Gastrocnemius medialis (tissue), 4 donors: Measurements from ENCODE around the gene CYP3A4. TPM values are rescaled to one million over a fixed set of nuclear protein-coding genes. Genes with fewer than 3 reads are reported as not detected.
"Not testable (repeated sequence)": the region's sequence is repeated elsewhere in the genome, so short reads cannot be mapped to it uniquely, and the experiment has no call there.

Source experiments
- ATAC-seq, 2 donors: fragments of 150-250 bp; one replicate each; pipeline ENCODE4 v1.9.1; 2016
- DNase-seq, 2 donors: peaks; one replicate each; pipeline ENCODE4 v3.0.0-alpha.2; 2019
- H3K27ac ChIP-seq, 4 donors: fragments of 200-600 bp; sonication (generic); 1 replicate in 1 of 4; 2 replicates in 3 of 4; pipeline ENCODE4 v1.5.1; 2016 to 2018; ENCODE audit warnings: mild to moderate bottlenecking in 2 of 4, moderate library complexity in 1 of 4
- H3K27me3 ChIP-seq, 3 donors: fragments of 200-600 bp; sonication (generic) in 2 of 3; 1 replicate in 1 of 3; 2 replicates in 2 of 3; pipeline versions ENCODE4 v1.5.1 to v1.6.0; 2016 to 2019; ENCODE audit warnings: mild to moderate bottlenecking in 1 of 3, moderate library complexity in 1 of 3
- H3K36me3 ChIP-seq, 2 donors: fragments of 200-600 bp; sonication (generic) in 1 of 2; one replicate each; pipeline ENCODE4 v1.5.1; 2017 to 2018
- H3K4me1 ChIP-seq, 2 donors: fragments of 200-600 bp; sonication (generic) in 1 of 2; one replicate each; pipeline ENCODE4 v1.5.1; 2016 to 2017; ENCODE audit warnings: mild to moderate bottlenecking in 2 of 2
- H3K4me3 ChIP-seq, 4 donors: fragments of 200-600 bp; sonication (generic) in 3 of 4; 1 replicate in 1 of 4; 2 replicates in 3 of 4; pipeline ENCODE4 v1.5.1; 2016 to 2019; ENCODE audit warnings: mild to moderate bottlenecking in 2 of 4
- H3K9me3 ChIP-seq, 3 donors: fragments of 200-600 bp; sonication (generic) in 2 of 3; 1 replicate in 1 of 3; 2 replicates in 2 of 3; pipeline ENCODE4 v1.5.1; 2016 to 2019
- POLR2A ChIP-seq, 2 donors: fragments of 450-650 bp; IDR thresholded peaks; one replicate each; pipeline ENCODE4 v1.6.1; 2017; ENCODE audit warnings: antibody characterized with exemption in 2 of 2, mild to moderate bottlenecking in 2 of 2, moderate library complexity in 2 of 2
- in situ Hi-C, 4 donors: fragments of 200-750 bp; cut with MboI; loops; one replicate each; pipeline versions ENCODE4 v1.15.0 to v1.8.0; 2017; ENCODE audit warnings: low sequenced_read_pairs in 4 of 4
- intact Hi-C: fragments of 100-400 bp; cut with DNase I; formaldehyde crosslinking; loops from one replicate; pipeline ENCODE4 v1.15.1; 2023; ENCODE audit warnings: low total_unique reads
- total RNA-seq, 4 donors: library from RNA; depleted of rRNA; stranded (reverse); fragments of >200 nt; gene quantifications; one replicate each; pipeline versions ENCODE4 v1.1.0 to v1.2.3, GENCODE V29; 2016
- TF ChIP-seq, protein P1 (sequence below), 5 experiments: fragments of 450-650 bp in 3 of 5; fragments of 200-600 bp in 2 of 5; sonication (generic) in 2 of 5; IDR thresholded peaks in 4 of 5; conservative IDR thresholded peaks in 1 of 5; 1 replicate in 4 of 5; 2 replicates in 1 of 5; pipeline ENCODE4 v1.5.1; 2016 to 2019; ENCODE audit warnings: antibody characterized with exemption in 5 of 5, mild to moderate bottlenecking in 3 of 5, moderate library complexity in 3 of 5

The CYP3A4 gene
- total RNA-seq, 4 donors from 2014 or later: 0.71 to 107 (median 2.2) TPM; not detected in 1

DNA sequence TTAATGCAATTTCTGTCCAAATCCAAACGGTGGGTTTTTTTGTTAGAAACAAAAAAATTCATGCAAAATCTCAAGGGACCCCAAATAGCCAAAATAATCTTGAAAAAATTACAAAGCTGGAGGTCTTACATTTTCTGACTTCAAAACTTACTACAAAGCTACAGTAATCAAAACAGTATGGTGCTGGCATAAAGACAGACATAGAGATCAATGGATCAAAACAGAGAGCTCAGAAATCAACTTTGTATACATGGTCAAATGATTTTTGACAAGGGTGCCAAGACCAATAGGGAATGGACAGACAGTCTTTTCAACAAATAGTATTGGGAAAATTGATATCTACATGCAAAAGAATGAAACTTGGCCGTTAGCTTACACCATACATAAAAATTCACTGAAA lies 21.7 kb upstream of the CYP3A4 start:
- H3K27ac ChIP-seq: no peak overlapping the region
- no peaks in the 10 kb centered on the region for H3K4me1 ChIP-seq
- ATAC-seq: no peak
- no peak for DNase-seq
- no peak overlapping the region for H3K4me3 ChIP-seq
- no peaks in the 10 kb centered on the region for H3K36me3 ChIP-seq
- TF ChIP-seq, protein P1, sequence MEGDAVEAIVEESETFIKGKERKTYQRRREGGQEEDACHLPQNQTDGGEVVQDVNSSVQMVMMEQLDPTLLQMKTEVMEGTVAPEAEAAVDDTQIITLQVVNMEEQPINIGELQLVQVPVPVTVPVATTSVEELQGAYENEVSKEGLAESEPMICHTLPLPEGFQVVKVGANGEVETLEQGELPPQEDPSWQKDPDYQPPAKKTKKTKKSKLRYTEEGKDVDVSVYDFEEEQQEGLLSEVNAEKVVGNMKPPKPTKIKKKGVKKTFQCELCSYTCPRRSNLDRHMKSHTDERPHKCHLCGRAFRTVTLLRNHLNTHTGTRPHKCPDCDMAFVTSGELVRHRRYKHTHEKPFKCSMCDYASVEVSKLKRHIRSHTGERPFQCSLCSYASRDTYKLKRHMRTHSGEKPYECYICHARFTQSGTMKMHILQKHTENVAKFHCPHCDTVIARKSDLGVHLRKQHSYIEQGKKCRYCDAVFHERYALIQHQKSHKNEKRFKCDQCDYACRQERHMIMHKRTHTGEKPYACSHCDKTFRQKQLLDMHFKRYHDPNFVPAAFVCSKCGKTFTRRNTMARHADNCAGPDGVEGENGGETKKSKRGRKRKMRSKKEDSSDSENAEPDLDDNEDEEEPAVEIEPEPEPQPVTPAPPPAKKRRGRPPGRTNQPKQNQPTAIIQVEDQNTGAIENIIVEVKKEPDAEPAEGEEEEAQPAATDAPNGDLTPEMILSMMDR (IDR thresholded peaks at IDR 0.05 in 4 of 5, conservative IDR thresholded peaks at IDR 0.05 in 1 of 5): no peak
- no peak for TF ChIP-seq POLR2A (IDR thresholded peaks at IDR 0.05)
- H3K27me3 ChIP-seq: no peaks in the 10 kb centered on the region
- peaks cover 0 to 6% (median 0%) of the 10 kb centered on the region in 3 donors for H3K9me3 ChIP-seq
- intact Hi-C loops: no loop called here
- in situ Hi-C loops: no loop called here

DNA sequence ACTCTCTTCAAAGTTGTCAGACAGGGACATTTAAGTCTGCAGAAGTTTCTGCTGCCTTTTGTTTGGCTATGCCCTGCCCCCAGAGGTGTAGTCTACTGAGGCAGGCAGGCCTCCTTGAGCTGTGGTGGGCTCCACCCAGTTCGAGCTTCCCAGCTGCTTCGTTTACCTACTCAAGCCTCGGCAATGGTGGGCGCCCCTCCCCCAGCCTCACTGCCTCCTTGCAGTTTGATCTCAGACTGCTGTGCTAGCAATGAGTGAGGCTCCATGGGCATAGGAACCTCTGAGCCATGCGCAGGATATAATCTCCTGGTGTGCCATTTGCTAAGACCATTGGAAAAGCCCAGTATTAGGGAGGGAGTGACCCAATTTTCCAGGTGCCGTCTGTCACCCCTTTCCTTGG lies 19.1 kb upstream of the CYP3A4 start:
- H3K36me3 ChIP-seq, H3K4me1 ChIP-seq, H3K4me3 ChIP-seq, DNase-seq, H3K27ac ChIP-seq, H3K9me3 ChIP-seq, intact Hi-C loops, ATAC-seq, H3K27me3 ChIP-seq, in situ Hi-C loops: not testable (repeated sequence)

DNA sequence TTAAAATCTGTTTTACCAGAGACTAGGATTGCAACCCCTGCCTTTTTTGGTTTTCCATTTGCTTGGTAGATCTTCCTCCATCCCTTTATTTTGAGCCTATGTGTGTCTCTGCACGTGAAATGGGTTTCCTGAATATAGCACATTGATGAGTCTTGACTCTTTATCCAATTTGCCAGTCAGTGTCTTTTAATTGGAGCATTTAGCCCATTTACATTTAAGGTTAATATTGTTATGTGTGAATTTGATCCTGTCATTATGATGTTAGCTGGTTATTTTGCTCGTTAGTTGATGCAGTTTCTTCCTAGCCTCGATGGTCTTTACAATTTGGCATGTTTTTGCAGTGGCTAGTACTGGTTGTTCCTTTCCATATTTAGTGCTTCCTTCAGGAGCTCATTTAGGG lies 17.4 kb upstream of the CYP3A4 start:
- H3K4me3 ChIP-seq, H3K27me3 ChIP-seq, intact Hi-C loops, H3K27ac ChIP-seq, DNase-seq, H3K9me3 ChIP-seq, H3K36me3 ChIP-seq, ATAC-seq, H3K4me1 ChIP-seq, in situ Hi-C loops: not testable (repeated sequence)

DNA sequence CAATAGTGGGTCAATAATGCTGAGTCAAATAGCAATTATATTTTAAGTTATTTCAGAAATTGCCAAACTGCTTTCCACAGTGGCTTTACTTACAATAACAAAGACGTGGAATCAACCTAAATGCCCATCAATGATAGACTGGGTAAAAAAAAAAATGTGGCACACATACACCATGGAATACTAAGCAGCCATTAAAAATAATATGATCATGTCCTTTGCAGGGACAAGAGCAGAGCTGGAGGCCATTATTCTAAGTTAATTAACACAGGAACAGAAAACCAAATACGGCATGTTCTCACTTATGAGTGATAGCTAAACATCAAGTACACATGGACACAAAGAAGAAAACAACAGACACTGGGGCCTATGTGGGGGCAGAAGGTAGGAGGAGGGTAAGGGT lies 15.0 kb upstream of the CYP3A4 start:
- Histone ChIP-seq H3K27me3 (no peaks in the 10 kb centered on the region), H3K4me1 (no peaks in the 10 kb centered on the region), H3K9me3 (no peaks in the 10 kb centered on the region), H3K4me3 (no peak overlapping the region), H3K27ac (no peak overlapping the region), H3K36me3 (no peaks in the 10 kb centered on the region)
- in situ Hi-C loops (no loop called here), intact Hi-C loops (no loop called here)
- ATAC-seq: no peak
- TF ChIP-seq POLR2A (IDR thresholded peaks at IDR 0.05): no peak
- TF ChIP-seq, protein P1 (IDR thresholded peaks at IDR 0.05 in 4 of 5, conservative IDR thresholded peaks at IDR 0.05 in 1 of 5): no peak
- DNase-seq: no peak

DNA sequence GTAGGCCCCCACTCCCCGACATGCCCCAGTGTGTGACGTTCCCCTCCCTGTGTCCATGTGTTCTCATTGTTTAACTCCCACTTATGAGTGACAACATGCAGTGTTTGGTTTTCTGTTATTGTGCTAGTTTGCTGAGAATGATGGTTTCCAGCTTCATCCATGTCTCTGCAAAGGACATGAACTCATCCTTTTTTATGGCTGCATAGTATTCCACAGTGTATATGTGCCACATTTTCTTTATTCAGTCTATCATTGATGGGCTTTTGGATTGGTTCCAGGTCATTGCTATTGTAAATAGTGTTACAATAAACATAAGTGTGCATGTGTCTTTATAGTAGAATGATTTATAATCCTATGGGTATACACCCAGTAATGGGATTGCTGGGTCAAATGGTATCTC lies 11.9 kb upstream of the CYP3A4 start:
- H3K4me3 ChIP-seq, DNase-seq, H3K27ac ChIP-seq, H3K27me3 ChIP-seq, in situ Hi-C loops, intact Hi-C loops, ATAC-seq, H3K36me3 ChIP-seq, H3K4me1 ChIP-seq, H3K9me3 ChIP-seq: not testable (repeated sequence)

DNA sequence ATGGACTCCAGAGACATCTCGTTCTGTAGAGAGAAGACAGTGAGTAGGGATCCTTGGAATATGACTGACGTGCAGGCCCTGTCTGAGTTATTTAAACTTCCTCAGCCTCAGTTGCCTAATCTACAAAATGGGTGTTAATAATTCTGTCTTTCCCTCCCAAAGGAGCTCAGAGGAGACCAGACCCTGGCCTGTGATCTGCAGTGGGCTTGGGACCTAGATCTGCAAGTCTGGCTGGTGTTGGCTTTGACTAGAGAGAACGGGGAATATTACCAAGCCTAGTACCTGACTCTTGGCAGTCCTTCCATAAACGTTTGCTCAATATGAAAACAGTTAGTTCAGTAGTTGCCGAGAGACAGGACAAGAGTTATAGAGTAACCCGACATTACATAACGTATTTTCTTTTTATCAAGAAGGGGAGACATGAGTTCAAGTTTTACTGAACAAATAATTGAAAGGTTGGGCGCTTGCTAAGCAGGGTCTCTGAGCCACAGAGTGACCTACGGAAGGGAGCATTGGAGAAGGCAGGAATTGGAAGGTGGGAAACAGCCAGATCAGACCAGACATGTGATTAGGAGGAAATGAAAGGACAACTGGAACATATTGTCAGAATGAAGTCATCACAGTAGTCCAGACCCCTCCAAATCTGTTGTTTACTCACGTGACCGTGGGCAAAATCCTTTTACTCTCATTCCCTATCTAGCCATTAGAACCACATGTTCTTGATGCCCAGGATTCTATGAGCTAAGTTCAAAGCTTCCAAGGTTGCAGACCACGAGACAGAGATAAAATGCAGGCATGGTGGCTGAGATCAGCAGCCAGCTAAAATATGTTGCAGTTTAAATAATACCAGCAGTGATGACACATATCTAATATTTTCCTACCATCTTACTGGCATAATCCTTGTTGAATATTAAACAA lies 10.9 kb upstream of the CYP3A4 start:
- Histone ChIP-seq H3K9me3 (no peaks in the 10 kb centered on the region), H3K4me1 (peaks cover under 1% of the 10 kb centered on the region in 2 donors), H3K27me3 (no peaks in the 10 kb centered on the region), H3K4me3 (no peak overlapping the region), H3K27ac (no peak overlapping the region), H3K36me3 (no peaks in the 10 kb centered on the region)
- ATAC-seq (no peak), DNase-seq (no peak)
- intact Hi-C loops (no loop called here), in situ Hi-C loops (no loop called here)
- TF ChIP-seq, protein P1 (IDR thresholded peaks at IDR 0.05 in 4 of 5, conservative IDR thresholded peaks at IDR 0.05 in 1 of 5): no peak
- TF ChIP-seq POLR2A (IDR thresholded peaks at IDR 0.05): no peak
